GM18499 (cell line): ENCODE data around the gene CLPX.
"Not testable (repeated sequence)": the region's sequence is repeated elsewhere in the genome, so short reads cannot be mapped to it uniquely, and the experiment has no call there.

Experiments used
- ATAC-seq: cut with Tn5 transposase; IDR thresholded peaks from one replicate; pipeline ENCODE4 v1.9.1; 2021; ENCODE audit warnings: moderate number of reproducible peaks; ENCODE audit not compliant: insufficient read depth, unreplicated experiment

Gene CLPX

GRCh38 chr15:65207280-65207840 lies 22.2 kb upstream of the CLPX start:
- ATAC-seq: no peak

DNA sequence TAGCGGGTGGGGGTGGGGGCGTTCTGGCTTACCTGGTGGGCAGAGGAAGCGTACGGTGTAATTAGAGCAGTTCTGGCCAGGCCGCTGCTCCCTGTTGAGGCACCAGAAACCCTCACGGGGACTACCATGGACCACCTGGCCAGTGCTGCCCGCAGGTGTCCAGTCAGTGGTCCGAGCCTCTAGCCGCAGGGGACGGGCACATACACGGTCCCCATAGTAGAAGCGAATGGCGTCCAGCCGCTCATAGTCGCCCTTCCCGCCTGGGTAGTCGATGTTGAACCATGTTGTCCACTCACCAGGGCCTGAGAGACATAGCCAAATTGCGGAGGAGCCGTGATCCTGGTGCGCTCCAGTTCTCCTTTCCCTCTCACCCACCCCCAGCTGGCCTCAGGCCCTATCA lies 21.6 kb upstream of the CLPX start:
- no peak for ATAC-seq

GRCh38 chr15:65204931-65205660 lies 20.0 kb upstream of the CLPX start:
- no peak for ATAC-seq

- ATAC-seq: no peak
Measured at GRCh38 chr15:65204236-65204930, 19.2 kb upstream of the CLPX start.

- ATAC-seq: no peak
Measured at GRCh38 chr15:65201918-65202317, 16.8 kb upstream of the CLPX start.

GRCh38 chr15:65198571-65198970 lies 13.4 kb upstream of the CLPX start:
- no peak for ATAC-seq

DNA sequence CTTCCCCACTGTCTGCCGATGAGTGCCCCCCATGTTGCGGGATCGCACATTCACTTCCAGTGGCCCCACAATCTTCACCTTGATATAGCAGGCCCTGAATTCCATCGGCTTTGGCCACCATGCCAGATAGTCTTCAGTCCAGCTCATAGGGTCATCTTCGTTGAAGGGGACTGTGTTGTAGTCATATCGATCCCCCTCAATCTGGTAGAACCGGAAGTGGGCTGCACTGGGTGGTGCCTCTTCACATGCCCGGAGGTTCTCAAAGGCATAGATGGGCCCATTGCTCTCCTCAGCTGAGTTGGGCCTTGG lies 12.1 kb upstream of the CLPX start:
- no peak for ATAC-seq

DNA sequence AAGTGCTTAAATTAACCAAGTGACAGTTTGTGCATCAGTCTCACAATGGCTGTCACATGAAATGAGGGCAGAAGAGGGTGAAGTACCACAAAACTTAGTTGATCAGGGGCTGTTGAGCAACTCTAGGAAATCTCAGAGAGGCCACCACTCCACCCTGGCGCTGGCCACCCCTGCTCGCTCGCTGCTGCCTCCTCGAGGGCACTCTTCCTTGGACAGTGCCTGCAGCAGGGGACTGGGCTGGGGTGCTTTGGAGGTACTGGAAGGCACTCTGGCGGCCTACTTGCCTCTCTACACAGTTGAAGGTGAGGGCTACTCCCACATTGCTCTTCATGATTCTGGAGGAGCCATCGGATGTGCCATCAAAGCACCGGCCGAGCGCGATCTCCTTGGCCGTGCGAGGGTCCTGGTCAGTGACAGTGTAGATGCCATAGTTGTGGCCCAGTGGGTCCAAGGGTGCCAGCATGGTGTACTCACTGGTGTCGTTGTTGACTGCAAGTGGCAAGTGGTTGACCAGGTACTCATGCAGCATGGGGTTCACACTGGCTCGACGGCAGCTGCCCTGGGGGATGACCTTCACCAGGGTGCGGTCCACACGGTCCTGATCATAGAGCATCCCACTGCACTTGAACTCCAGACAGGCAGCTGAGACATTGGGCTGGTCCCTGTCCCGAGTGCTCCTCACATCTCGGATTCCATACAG lies 11.6 kb upstream of the CLPX start:
- ATAC-seq: no peak

- ATAC-seq: no peak
Measured at GRCh38 chr15:65195548-65195923, 10.4 kb upstream of the CLPX start.

DNA sequence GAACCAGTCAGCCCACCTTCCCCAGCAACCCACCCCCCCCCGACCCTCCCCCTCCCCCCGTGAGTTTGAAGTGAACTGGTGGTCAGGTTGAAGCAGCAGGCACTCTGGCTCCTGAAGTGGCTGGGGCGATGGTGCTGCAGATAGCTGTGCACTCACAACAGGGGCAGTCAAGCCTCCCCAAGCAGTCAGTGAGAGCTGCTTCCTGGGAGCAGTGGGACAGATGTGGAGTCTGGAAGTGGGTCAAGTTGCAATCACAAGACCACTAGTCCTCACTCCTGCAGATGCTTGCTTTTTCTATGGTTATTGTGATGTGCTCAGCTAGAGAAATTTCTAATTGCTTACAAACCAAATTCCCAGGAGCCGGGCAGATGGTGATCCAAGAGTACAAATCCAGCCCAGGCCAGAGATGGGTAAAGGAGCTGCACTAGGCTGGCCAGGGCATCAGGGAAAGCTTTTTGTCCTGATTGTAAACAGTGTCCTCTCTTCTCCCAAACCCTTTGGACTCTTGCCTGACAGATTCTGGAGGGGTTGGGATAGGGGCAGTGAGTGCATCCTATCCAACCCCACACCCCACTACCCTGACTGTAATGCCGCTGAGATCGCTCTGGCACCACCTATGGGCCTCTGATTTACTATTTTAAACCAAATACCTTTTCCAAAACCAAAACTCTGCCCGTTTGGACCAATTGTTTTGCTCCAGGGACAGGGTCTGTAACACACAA lies 9.8 kb upstream of the CLPX start:
- ATAC-seq: no peak

- no peak for ATAC-seq
Measured at GRCh38 chr15:65192016-65192415, 6.9 kb upstream of the CLPX start.

DNA sequence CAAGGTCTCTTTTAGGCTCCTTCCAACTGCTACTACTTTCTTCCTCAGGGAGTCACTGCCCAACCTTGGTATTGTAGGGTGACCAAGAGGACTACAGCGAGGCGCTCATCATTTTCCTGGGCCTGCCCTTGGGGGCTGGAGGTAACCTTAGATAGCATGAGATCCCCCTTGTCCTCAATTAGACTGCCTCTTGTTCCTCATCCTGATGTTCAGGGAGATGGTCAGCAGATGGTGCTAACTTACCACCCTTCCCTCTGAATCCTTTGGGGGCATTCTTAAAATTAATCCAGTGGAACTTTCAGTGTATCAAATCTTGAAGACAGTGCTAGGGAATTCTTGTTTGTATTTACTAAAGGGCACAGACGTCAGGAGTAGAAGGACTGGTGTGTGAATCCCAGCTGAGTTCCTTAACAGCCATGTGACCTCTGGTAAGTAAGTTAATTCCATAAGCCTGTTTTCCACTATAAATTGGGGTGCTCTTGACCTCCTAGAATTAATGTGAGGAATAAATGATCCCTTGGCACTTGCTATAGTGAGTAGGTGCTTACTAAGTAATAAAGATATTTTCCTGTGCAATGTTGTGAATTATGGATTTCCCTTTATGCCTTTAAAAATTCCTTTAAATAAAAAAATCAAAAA lies 4.1 kb upstream of the CLPX start:
- no peak for ATAC-seq

DNA sequence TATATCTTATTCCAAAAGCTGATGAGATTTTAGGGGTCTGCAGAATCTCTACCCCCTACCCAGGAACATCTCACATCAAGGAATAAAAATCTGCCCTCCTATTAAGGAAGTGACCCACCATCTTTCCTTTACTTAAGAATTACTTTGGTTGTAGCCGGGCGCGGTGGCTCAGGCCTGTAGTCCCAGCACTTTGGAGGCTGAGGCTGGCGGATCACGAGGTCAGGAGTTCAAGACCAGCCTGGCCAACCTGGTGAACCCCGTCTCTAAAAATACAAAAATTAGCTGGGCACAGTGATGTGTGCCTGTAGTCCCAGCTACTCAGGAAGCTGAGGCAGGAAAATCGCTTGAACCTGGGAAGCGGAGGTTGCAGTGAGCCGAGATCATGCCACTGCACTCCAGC lies 3.3 kb upstream of the CLPX start:
- ATAC-seq: not testable (repeated sequence)

DNA sequence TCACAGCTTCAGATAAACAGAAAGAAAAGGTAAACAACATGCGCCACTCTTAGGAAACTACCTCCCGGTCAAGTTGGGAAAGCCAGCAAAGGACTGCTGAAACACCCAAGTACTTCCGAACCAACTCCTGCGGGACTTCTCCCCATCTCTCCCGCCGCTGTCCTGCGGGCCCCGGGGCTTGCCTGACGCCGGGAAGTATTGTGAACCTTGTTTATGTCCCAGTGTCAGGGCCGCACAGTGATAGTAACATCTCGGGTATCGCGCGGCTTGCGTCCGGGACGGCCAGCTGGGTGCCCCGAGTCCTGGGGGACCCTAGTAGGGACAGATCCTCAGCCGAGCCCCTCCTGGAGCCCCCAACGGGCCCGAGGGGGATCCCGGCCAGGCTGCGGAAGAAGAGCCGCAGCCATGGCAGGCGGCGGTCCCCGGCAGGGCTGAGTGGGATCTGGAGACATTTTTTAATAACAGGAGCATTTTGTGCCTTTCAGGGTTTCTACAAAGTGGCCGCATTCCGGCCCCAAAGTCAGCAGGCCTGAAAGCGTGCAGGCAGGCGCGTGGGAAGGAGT lies 756 bp downstream of the CLPX start:
- ATAC-seq: no peak

DNA sequence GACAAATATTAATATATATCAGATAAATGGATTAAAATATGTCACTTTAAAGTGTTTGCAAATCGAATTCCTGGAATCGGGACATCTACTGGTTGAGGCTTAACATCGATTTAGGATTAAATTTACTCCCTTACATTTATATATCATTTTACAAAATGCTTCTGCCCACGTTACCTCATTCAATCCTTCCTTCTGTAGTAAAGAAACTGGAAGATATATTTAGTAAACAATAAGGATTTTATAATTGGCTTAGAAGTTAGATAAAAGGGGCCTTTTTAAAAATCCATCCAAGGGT lies 1.3 kb downstream of the CLPX start:
- ATAC-seq: no peak

GRCh38 chr15:65182538-65182937 lies 2.6 kb downstream of the CLPX start:
- ATAC-seq: no peak

GRCh38 chr15:65181582-65182353 lies 3.4 kb downstream of the CLPX start:
- not testable (repeated sequence) for ATAC-seq

DNA sequence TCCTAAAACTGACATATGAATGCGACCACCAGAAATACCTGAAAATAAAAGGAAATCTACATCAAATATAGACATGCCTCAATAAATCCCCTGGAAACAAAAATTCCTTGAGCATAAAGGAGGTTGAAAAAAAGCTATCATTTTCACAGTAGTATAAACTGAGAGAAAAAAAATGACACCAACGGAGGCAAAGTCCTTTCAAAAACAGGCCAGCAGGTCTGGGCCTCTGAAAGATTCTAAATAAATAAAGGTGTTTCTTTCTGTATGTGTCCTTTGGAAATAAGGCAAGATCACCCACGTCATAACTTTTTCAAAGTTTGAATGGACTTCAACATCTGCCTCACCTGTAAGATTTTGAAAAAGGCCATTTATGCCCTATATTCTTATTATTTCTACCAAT lies 5.0 kb downstream of the CLPX start:
- ATAC-seq: no peak

- ATAC-seq: no peak
Measured at GRCh38 chr15:65177901-65178300, 7.2 kb downstream of the CLPX start.
